T-helper 17 cell (primary cell): ENCODE measurements around the gene TNK1. TPM values are rescaled to one million over a fixed set of nuclear protein-coding genes. Genes with fewer than 3 reads are reported as not detected.
A peak's percentile ranks its signal among the peaks of the same experiment; 100 is the strongest.

Experiments
- ATAC-seq: fragments of 150-1000 bp; cut with Tn5 transposase; 2 replicates; pipeline ENCODE4 v1.10.0; 2021; ENCODE audit warnings: mild to moderate bottlenecking, moderate library complexity
- DNase-seq, 3 donors: peaks; one replicate each; pipeline versions ENCODE4 v3.0.0 to v3.0.0-alpha.2; 2020 to 2021
- H3K9me3 ChIP-seq: one replicate; pipeline ENCODE4 v1.7.0; 2013; ENCODE audit warnings: low read length, mild to moderate bottlenecking; ENCODE audit not compliant: control insufficient read depth, poor library complexity, severe bottlenecking
- H3K27ac Mint-ChIP-seq: one replicate; pipeline ENCODE4 v1.8.0; 2022; ENCODE audit warnings: mild to moderate bottlenecking, moderate library complexity, mixed read lengths
- H3K27me3 Mint-ChIP-seq: one replicate; pipeline ENCODE4 v1.8.0; 2022; ENCODE audit warnings: mixed read lengths
- H3K36me3 Mint-ChIP-seq: one replicate; pipeline ENCODE4 v1.8.0; 2022; ENCODE audit warnings: low read depth, mixed read lengths
- H3K4me1 Mint-ChIP-seq: one replicate; pipeline ENCODE4 v1.8.0; 2022; ENCODE audit warnings: mild to moderate bottlenecking, mixed read lengths
- H3K4me3 Mint-ChIP-seq: one replicate; pipeline ENCODE4 v1.8.0; 2022; ENCODE audit warnings: mild to moderate bottlenecking, moderate library complexity, mixed read lengths
- total RNA-seq, 4 donors: library from RNA in 2 of 4; stranded (reverse) in 2 of 4; gene quantifications; one replicate each; pipeline ENCODE4 v1.2.3 and lab custom pipeline; 2022 to 2026

The TNK1 gene
- total RNA-seq, 2 donors from 2014 or later: 4.8 to 5.9 TPM

DNA sequence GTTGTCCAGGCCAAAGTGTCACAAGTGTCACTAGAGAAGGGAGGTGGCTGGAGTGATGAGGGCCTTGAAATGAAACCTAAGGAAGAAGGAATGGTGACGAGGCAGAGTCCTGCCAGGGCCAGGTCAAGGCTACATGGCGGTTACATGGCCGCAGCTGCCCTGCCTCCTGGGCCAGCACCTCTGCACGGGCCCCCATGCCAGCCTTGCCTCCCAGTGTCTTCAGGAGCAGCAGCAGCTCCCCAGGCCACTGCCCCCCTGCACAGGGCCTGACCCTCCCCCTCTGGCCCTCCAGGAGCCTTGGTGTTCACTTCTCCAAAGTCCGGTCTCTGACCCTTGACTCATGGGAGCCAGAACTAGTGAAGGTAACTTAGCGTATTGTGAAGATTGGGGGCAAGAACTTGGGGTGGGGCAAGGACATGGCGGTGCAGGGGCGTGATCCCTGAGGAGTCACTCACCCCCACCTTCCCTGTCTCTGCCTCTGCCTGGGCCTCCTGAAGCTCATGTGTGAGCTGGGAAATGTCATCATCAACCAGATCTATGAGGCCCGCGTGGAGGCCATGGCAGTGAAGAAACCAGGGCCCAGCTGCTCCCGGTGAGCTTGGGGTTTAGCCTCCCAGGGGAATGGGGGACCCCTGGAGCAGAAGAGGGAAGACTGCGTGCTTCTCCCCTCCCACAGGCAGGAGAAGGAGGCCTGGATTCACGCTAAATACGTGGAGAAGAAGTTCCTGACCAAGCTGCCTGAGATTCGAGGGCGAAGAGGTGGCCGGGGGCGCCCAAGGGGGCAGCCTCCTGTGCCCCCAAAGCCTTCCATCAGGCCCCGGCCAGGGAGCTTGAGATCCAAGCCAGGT lies 33.0 kb upstream of the TNK1 start:
- H3K9me3 ChIP-seq: no peaks in the 10 kb centered on the region
- Mint-ChIP-seq H3K36me3 (peaks cover 7% of the 10 kb centered on the region), H3K27me3 (no peaks in the 10 kb centered on the region), H3K4me3 (peak overlapping the region; percentile 45), H3K27ac (peak overlapping the region; percentile 77), H3K4me1 (peaks cover 27% of the 10 kb centered on the region)
- ATAC-seq (no peak), DNase-seq (no peak)

DNA sequence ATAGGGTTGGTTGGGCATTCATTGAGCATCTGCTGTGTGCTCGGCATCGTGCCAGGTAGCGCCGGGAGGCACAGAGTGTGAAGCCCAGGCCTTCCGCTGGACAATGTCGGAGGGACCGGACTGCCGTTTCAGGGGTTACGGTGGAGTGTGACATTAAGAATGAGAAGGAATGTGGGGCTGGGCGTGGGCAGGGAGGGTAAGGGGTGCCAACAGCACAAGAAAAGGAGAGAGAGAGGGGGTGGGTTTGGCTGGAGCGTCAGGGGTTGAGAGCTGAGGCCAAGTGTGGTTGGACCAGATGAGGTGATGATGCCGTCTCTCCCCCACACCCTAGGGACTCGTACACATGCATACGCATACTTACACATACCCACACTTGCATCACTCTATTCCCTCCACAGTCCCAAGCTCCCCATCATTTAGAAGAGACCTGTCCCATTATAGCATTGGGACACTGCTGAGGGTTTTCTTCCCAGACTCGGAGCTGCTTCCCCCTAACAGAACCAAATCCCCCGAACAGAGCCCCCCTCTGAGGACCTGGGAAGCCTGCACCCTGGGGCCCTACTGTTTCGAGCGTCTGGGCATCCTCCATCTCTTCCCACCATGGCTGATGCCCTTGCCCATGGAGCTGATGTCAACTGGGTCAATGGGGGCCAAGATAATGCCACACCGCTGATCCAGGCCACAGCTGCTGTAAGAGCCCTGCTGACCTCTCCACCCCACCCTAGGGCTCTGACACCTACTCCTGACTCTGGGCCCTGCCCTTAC lies 32.2 kb upstream of the TNK1 start:
- Mint-ChIP-seq H3K27me3 (no peaks in the 10 kb centered on the region), H3K36me3 (peaks cover 7% of the 10 kb centered on the region), H3K27ac (peak overlapping the region; percentile 77), H3K4me1 (peaks cover 27% of the 10 kb centered on the region), H3K4me3 (peak overlapping the region; percentile 45)
- ATAC-seq (no peak), DNase-seq (no peak)
- no peaks in the 10 kb centered on the region for H3K9me3 ChIP-seq

DNA sequence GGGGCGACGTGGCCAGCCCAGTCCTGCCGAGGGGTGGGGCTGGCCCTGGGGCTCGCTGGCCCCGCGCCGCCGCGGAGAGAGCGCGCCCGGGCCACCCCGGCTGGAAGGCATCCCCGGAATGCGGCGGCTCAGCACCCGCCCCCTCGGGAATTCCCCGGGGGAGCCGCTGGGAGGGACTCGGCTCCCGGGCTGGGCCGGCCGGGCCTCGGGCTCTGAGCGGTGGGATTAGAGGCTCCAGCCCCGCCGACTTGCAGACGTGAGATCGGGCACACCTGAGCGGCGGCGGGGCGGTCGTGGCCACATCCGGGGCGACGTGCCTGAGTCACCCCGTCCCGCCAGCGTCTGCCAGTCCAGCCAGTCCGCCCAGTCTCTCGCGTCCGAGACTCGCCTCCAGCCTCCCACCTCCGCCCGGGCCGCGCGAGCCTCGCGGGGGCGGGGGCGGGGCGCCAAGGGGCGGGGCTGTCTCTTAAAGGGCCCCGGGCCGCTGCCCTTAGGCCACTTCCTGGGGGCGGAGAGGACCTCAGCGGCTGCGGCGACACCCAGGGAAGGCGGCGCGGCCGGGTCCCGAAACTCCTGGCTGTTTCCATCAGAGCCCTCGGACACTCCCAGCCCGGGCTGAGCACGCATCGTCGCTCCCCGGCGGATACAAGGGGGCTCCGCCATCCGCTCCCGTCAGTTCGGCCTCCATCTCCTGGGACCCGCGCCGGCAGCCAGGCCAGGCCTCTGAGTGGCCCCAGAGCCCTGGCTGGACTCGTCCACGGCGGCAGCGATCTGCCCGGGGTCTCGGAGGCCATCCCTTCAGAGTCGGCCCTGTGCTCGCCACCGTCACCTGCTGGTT lies 29.0 kb upstream of the TNK1 start, which contains the start of gene KCTD11:
KCTD11 (plus strand) TSS at position 498 of the 838 bp plus-strand sequence.
- Mint-ChIP-seq H3K27ac (peak within 1 kb of the TSS; percentile 94), H3K4me1 (peaks cover 38% of the 10 kb centered on the region), H3K4me3 (peak within 1 kb of the TSS; percentile 95), H3K36me3 (peaks cover 4% of the 10 kb centered on the region), H3K27me3 (no peaks in the 10 kb centered on the region)
- H3K9me3 ChIP-seq: no peaks in the 10 kb centered on the region
- ATAC-seq: peak; percentile 52
- DNase-seq: peak; percentile 52 to 76 (median 74)

DNA sequence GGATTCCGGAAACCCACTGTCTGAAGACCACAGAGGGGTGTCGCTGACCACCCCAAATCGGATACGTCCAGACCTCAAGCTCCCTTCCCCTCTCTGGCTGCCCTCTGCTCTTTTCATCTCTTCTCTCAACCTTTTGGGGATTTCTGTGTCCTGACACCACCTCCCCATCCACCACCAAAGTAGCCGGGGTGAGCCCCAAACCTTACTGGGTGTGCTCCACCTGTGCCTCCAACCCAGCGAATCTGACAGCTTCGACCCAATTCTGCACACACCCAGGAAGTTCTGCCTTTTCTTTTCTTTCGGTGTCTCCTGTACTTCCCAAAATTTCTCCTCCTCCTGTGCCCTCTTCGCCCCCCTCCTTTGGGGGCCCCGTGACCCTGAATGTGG lies 28.4 kb upstream of the TNK1 start:
- Mint-ChIP-seq H3K27ac (peak overlapping the region; percentile 94), H3K27me3 (no peaks in the 10 kb centered on the region), H3K4me1 (peaks cover 38% of the 10 kb centered on the region), H3K36me3 (peaks cover 2% of the 10 kb centered on the region), H3K4me3 (peak overlapping the region; percentile 95)
- no peaks in the 10 kb centered on the region for H3K9me3 ChIP-seq
- ATAC-seq (no peak), DNase-seq (no peak)

DNA sequence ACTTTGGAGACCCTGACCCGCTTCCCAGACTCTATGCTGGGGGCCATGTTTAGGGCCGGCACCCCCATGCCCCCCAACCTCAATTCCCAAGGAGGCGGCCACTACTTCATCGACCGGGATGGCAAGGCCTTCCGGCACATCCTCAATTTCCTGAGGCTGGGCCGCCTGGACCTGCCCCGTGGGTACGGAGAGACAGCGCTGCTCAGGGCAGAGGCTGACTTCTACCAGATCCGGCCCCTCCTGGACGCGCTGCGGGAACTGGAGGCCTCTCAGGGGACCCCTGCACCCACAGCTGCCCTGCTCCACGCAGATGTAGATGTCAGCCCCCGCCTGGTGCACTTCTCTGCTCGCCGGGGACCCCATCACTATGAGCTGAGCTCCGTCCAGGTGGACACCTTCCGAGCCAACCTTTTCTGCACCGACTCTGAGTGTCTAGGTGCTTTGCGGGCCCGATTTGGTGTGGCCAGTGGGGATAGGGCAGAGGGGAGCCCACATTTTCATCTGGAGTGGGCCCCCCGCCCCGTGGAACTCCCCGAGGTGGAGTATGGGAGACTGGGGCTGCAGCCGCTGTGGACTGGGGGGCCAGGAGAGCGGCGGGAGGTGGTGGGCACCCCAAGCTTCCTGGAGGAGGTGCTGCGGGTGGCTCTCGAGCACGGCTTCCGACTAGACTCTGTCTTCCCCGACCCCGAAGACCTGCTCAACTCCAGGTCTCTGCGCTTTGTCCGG lies 27.8 kb upstream of the TNK1 start:
- no peaks in the 10 kb centered on the region for H3K9me3 ChIP-seq
- H3K4me1 Mint-ChIP-seq: peaks cover 38% of the 10 kb centered on the region
- no peak for ATAC-seq
- H3K27ac Mint-ChIP-seq: peak overlapping the region; percentile 94
- peaks cover 2% of the 10 kb centered on the region for H3K36me3 Mint-ChIP-seq
- H3K4me3 Mint-ChIP-seq: peak overlapping the region; percentile 95
- no peaks in the 10 kb centered on the region for H3K27me3 Mint-ChIP-seq
- no peak for DNase-seq

DNA sequence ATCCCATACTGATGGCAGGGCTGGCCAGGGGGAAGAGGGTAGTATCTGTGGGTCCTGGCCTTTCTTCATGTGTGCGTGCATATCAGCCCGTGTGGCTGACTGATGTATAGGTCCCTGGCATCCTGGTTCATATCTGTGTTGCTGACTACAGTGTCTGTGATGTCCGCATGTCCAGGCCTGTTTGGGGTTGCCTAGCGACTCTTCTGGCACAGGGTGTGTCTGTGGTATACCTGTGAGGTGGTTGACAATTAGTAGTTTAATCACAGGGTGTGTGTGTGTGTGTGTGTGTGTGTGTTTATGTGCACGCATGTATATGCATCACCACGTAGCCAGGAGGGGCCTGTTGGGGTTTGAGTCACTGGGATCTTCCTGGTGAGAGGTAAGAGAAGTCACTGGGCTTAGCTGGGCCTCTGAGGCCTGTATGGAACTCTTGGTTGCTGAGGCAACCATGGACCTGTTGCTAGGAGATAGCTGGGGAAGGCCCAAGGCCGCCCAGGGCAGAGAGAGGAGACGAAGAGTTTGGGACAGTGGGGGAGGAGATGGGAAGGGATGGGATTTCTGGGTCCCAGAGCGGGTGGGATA lies 26.5 kb upstream of the TNK1 start:
- Mint-ChIP-seq H3K4me3 (peak overlapping the region; percentile 31), H3K4me1 (peaks cover 32% of the 10 kb centered on the region), H3K27ac (peak overlapping the region; percentile 24), H3K36me3 (no peaks in the 10 kb centered on the region), H3K27me3 (no peaks in the 10 kb centered on the region)
- H3K9me3 ChIP-seq: no peaks in the 10 kb centered on the region
- DNase-seq (no peak), ATAC-seq (peak; percentile 8)

DNA sequence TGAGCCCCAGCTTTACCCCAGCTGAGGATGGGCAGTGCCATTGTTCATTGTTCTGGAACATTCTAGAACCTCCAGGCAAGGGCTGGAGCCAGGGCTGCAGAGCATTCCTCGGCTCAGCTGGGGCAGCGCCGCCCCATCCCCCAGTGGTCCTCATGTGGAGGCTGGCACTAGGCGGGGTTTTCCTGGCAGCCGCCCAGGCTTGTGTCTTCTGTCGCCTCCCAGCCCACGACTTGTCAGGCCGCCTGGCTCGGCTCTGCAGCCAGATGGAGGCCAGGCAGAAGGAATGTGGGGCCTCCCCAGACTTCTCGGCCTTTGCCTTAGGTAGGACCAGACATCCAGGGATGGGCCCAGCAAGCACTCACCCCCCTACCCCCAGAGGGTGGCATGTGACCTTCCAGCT lies 25.8 kb upstream of the TNK1 start, which contains the start of gene TMEM95:
TMEM95 (plus strand) TSS at position 104 of the 400 bp plus-strand sequence; CDS start at position 153, 49 bp downstream.
- peaks cover 27% of the 10 kb centered on the region for H3K4me1 Mint-ChIP-seq
- H3K27ac Mint-ChIP-seq: peak within 1 kb of the TSS; percentile 24
- H3K36me3 Mint-ChIP-seq: no peaks in the 10 kb centered on the region
- DNase-seq (no peak), ATAC-seq (no peak)
- no peaks in the 10 kb centered on the region for H3K27me3 Mint-ChIP-seq
- no peaks in the 10 kb centered on the region for H3K9me3 ChIP-seq
- peak within 1 kb of the TSS; percentile 31 for H3K4me3 Mint-ChIP-seq

DNA sequence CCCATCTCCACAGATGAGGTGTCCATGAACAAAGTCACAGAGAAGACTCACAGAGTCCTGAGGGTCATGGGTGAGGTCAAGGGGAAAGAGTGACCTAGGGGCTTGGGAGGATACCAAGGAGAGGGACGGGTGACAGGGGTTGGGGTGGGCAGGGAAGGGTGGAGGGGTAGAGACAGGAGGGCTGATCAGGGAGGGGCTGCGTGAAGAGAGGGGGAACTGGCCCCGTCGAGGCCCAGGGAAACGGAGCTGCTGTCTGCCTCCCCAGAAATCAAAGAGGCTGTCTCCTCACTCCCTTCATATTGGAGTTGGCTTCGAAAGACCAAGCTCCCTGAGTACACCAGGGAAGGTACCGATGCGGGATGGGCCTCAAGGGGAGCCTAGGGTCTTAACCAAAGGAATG lies 25.3 kb upstream of the TNK1 start:
- Mint-ChIP-seq H3K36me3 (no peaks in the 10 kb centered on the region), H3K4me1 (peaks cover 26% of the 10 kb centered on the region), H3K27me3 (no peaks in the 10 kb centered on the region), H3K4me3 (no peak overlapping the region), H3K27ac (no peak overlapping the region)
- DNase-seq (no peak), ATAC-seq (no peak)
- no peaks in the 10 kb centered on the region for H3K9me3 ChIP-seq

DNA sequence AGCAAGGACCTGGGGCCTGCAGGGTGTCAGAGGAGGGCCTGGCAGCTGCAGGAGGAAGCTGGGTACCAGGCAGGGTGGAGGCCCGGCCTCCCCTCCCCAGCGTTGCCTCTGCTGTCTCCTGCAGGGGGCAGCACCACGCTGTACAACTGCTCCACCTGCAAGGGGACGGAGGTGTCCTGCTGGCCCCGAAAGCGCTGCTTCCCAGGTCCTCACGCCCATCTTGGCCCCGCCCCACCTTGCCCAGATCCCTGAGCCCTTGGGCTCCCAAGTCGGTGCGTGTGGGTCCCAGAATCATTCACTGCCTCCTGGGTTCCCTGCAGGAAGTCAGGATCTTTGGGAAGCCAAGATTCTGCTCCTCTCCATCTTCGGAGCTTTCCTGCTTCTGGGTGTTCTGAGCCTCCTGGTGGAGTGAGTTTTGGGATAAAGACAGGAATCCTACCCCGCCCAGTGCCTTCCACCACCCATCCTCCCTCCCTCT lies 24.8 kb upstream of the TNK1 start:
- Mint-ChIP-seq H3K4me3 (no peak overlapping the region), H3K27ac (no peak overlapping the region), H3K27me3 (no peaks in the 10 kb centered on the region), H3K36me3 (no peaks in the 10 kb centered on the region), H3K4me1 (peaks cover 24% of the 10 kb centered on the region)
- no peaks in the 10 kb centered on the region for H3K9me3 ChIP-seq
- peak; percentile 69 to 83 (median 70) for DNase-seq
- ATAC-seq: peak; percentile 61

DNA sequence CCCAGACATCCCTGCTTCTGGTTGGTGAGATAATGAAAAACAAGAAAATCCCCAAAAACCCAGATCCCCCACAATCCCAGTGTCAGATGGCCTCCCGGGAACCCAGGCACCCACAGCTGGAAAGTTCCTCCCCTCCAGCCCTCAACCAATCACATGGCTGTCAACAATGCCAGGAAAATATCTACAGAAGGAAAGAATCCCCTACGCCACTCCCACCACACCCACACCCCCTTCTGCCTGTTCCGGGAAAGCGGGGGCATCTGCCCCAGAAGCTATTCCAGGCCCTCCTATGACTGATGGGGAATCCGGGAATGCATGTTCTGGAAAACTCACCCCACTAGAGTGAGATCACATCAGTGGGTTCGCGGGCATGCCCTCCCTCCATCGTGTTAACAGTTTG lies 24.1 kb upstream of the TNK1 start:
- Mint-ChIP-seq H3K4me1 (peaks cover 21% of the 10 kb centered on the region), H3K36me3 (no peaks in the 10 kb centered on the region), H3K27ac (no peak overlapping the region), H3K4me3 (no peak overlapping the region), H3K27me3 (peaks cover 4% of the 10 kb centered on the region)
- DNase-seq (no peak), ATAC-seq (no peak)
- H3K9me3 ChIP-seq: no peaks in the 10 kb centered on the region

DNA sequence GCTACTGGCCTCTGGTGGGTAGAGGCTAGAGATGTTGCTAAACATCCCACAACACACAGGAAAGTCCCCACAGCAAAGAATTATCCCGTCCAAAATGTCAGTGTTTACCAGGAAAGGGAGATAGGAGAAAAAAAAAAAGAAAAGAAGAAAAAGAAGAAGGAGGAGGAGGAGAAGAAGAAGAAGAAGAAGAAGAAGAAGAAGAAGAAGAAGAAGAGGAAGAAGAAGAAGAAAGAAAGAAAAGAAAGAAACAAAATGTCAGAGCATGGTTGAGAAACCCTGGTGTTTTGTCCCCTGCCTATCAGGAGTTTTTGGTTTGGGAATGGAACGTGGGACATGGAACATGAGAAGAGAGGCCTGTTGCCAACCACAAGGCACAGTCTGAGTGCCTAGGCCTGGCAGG lies 23.5 kb upstream of the TNK1 start:
- no peak overlapping the region for H3K4me3 Mint-ChIP-seq
- peaks cover 19% of the 10 kb centered on the region for H3K4me1 Mint-ChIP-seq
- DNase-seq (no peak), ATAC-seq (no peak)
- no peaks in the 10 kb centered on the region for H3K9me3 ChIP-seq
- no peak overlapping the region for H3K27ac Mint-ChIP-seq
- no peaks in the 10 kb centered on the region for H3K36me3 Mint-ChIP-seq
- peaks cover 10% of the 10 kb centered on the region for H3K27me3 Mint-ChIP-seq

DNA sequence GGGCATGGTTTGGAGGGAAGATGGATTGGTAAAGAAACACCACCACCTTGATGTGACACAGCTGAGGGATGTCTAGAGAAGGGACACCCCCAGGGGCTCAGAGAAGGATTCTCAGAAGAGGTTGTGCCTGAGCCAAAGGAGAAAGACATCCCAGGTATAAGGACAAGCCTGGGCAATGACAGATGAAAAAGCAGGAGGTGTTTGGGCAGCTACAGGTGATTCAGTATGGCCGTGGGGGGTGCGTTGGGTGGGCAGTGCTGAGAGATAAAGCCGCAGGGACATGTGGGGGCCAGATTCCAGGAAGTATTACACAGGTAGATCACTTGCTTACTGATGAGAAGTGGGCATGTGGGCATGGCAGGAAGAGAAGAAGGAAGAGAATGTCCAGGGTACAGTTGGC lies 19.0 kb upstream of the TNK1 start:
- H3K36me3 Mint-ChIP-seq: peaks cover 2% of the 10 kb centered on the region
- no peak for DNase-seq
- no peak overlapping the region for H3K4me3 Mint-ChIP-seq
- no peak for ATAC-seq
- H3K4me1 Mint-ChIP-seq: peaks cover 5% of the 10 kb centered on the region
- H3K27ac Mint-ChIP-seq: no peak overlapping the region
- H3K27me3 Mint-ChIP-seq: peaks cover 15% of the 10 kb centered on the region
- H3K9me3 ChIP-seq: no peaks in the 10 kb centered on the region
